K562 (cell line): ENCODE data around the gene USP8. TPM values are rescaled to one million over a fixed set of nuclear protein-coding genes. Genes with fewer than 3 reads are reported as not detected.

Source experiments
- ATAC-seq: fragments of 200-7000 bp; cut with Tn5 transposase; 3 replicates; pipeline ENCODE4 v1.9.1; 2020; ENCODE audit warnings: moderate library complexity
- BruUV-seq: library from RNA; stranded (reverse); fragments of 400-500 nt; replicated peaks from 2 replicates; lab custom pipeline; 2021; lab: Mats Ljungman, UMichigan
- CTCF ChIA-PET: fragments of 300-600 bp; formaldehyde crosslinking; extraction: SDS; loops from one replicate; lab custom pipeline; 2021; ENCODE audit warnings: low intra/inter-chr PET ratio; lab: Yijun Ruan, JAX
- POLR2A ChIA-PET: fragments of 300-600, 350-650 bp; sonication (Branson Sonifier 250); formaldehyde crosslinking; extraction: SDS; loops from one replicate; lab custom pipeline; 2021; ENCODE audit warnings: antibody characterized with exemption, inconsistent platforms; lab: Yijun Ruan, JAX
- DNase-seq, 4 experiments: peaks; one replicate each; pipeline versions ENCODE4 v3.0.0 to v3.0.0-alpha.2; 2011 to 2018; ENCODE audit warnings: low spot score in 3 of 4, mixed read lengths in 3 of 4; ENCODE audit errors: extremely low read depth in 1 of 4
- FAIRE-seq: peaks from 2 replicates; lab custom pipeline; 2011; peaks lifted over from hg19 to GRCh38; lab: Jason Lieb, UNC
- H2AFZ ChIP-seq: 2 replicates; pipeline ENCODE4 v1.6.0; 2011; ENCODE audit warnings: low read depth, low read length, control low read depth, inconsistent platforms
- H3K27ac ChIP-seq: fragments of 200-600 bp; 3 replicates; pipeline ENCODE4 v1.8.0; 2011; ENCODE audit warnings: low read depth, mild to moderate bottlenecking, control low read depth, inconsistent platforms, low read length, moderate library complexity, mixed read lengths; ENCODE audit errors: extremely low read depth
- H3K27me3 ChIP-seq, 2 experiments: fragments of 300-600 bp in 1 of 2; 2 replicates in 1 of 2; 3 replicates in 1 of 2; pipeline versions ENCODE4 v1.6.0 to v1.8.0; 2011; ENCODE audit warnings: inconsistent platforms in 2 of 2, low read length in 2 of 2, mild to moderate bottlenecking in 1 of 2, mixed read lengths in 1 of 2, moderate library complexity in 1 of 2; ENCODE audit not compliant: control insufficient read depth in 2 of 2, insufficient read depth in 2 of 2
- H3K36me3 ChIP-seq: fragments of 300-600 bp; 3 replicates; pipeline ENCODE4 v1.8.0; 2011; ENCODE audit warnings: mild to moderate bottlenecking, low read length, inconsistent platforms; ENCODE audit not compliant: control insufficient read depth, insufficient read depth
- H3K4me1 ChIP-seq, 2 experiments: fragments of 200-600 bp in 1 of 2; replicated peaks in 1 of 2; 2 replicates in 1 of 2; 3 replicates in 1 of 2; pipeline versions ENCODE4 v1.5.1 to v1.8.0; 2011; ENCODE audit warnings: inconsistent platforms in 2 of 2, low read length in 2 of 2, mild to moderate bottlenecking in 1 of 2, mixed read lengths in 1 of 2, moderate library complexity in 1 of 2; ENCODE audit not compliant: control insufficient read depth in 2 of 2, insufficient read depth in 2 of 2
- H3K4me2 ChIP-seq: 2 replicates; pipeline ENCODE4 v1.6.1; 2011; ENCODE audit warnings: low read length, control low read depth, inconsistent platforms, mixed read lengths; ENCODE audit not compliant: insufficient read depth
- H3K4me3 ChIP-seq: fragments of 200-600 bp; sonication (generic), shearing (Covaris generic); 2 replicates; pipeline ENCODE4 v1.5.1; 2016; ENCODE audit warnings: control low read depth, inconsistent platforms
- H3K79me2 ChIP-seq: fragments of 200-600 bp; 3 replicates; pipeline ENCODE4 v1.8.0; 2011; ENCODE audit warnings: low read length, inconsistent platforms; ENCODE audit not compliant: control insufficient read depth, insufficient read depth
- H3K9ac ChIP-seq, 2 experiments: 2 replicates each; pipeline versions ENCODE4 v1.6.0 to v1.6.1; 2011; ENCODE audit warnings: low read depth in 2 of 2, low read length in 2 of 2, control low read depth in 1 of 2, inconsistent platforms in 1 of 2, mild to moderate bottlenecking in 1 of 2, mixed read lengths in 1 of 2; ENCODE audit not compliant: insufficient read depth in 1 of 2
- H3K9me1 ChIP-seq: one replicate; pipeline ENCODE4 v1.6.0; 2011; ENCODE audit warnings: inconsistent platforms, mild to moderate bottlenecking, low read length, moderate library complexity; ENCODE audit not compliant: control insufficient read depth, insufficient read depth
- H3K9me3 ChIP-seq: replicated peaks from 2 replicates; pipeline ENCODE4 v1.5.1; 2011; ENCODE audit warnings: low read depth, low read length, inconsistent platforms; ENCODE audit not compliant: control insufficient read depth, insufficient read depth
- H4K20me1 ChIP-seq: replicated peaks from 2 replicates; pipeline ENCODE4 v1.6.1; 2011; ENCODE audit warnings: low read length, inconsistent platforms, mixed read lengths; ENCODE audit not compliant: control insufficient read depth, insufficient read depth
- C11orf30 ChIP-seq: fragments of 450-650 bp; IDR thresholded peaks from 2 replicates; pipeline ENCODE4 v1.6.1; 2016; ENCODE audit warnings: low read depth, mild to moderate bottlenecking
- KDM2B ChIP-seq: fragments of 250-450 bp; sonication (Bioruptor Pico); IDR thresholded peaks from 2 replicates; pipeline ENCODE4 v1.8.0; 2021; ENCODE audit warnings: mild to moderate bottlenecking, moderate library complexity
- MAFF ChIP-seq: IDR thresholded peaks from 2 replicates; pipeline ENCODE4 v1.6.1; 2012; ENCODE audit warnings: low read length, improper control_type of control experiment
- MAFG ChIP-seq: fragments of 450-650 bp; conservative IDR thresholded peaks from 2 replicates; pipeline ENCODE4 v1.6.1; 2016; ENCODE audit warnings: missing genetic modification characterization, missing compliant biosample characterization
- MAFK ChIP-seq: IDR thresholded peaks from 2 replicates; pipeline ENCODE4 v1.6.1; 2011; ENCODE audit warnings: low read length, improper control_type of control experiment
- POLR2A ChIP-seq: fragments of 450-650 bp; conservative IDR thresholded peaks from 2 replicates; pipeline ENCODE4 v1.6.1; 2016
- ZNF316 ChIP-seq: fragments of 450-650 bp; IDR thresholded peaks from 2 replicates; pipeline ENCODE4 v1.6.1; 2016
- ZNF830 ChIP-seq: fragments of 250-450 bp; sonication (Bioruptor Pico); IDR thresholded peaks from 2 replicates; pipeline ENCODE4 v1.5.0; 2021; ENCODE audit warnings: mild to moderate bottlenecking
- WGBS: fragments of 100-300 bp; shearing (Covaris generic); methylation state at CpG from one replicate; pipeline ENCODE4 v1.1.6; 2016; ENCODE audit warnings: low coverage, mixed read lengths; ENCODE audit not compliant: insufficient coverage; ENCODE audit errors: missing lambda C conversion rate; 5-methylcytosine and 5-hydroxymethylcytosine counted together
- in situ Hi-C: fragments of 300-500 bp; cut with MboI; formaldehyde crosslinking; loops from 4 replicates; pipeline ENCODE4 v1.15.0; 2018; ENCODE audit warnings: inconsistent platforms, mixed read lengths
- intact Hi-C: fragments of 100-400 bp; cut with micrococcal nuclease; formaldehyde crosslinking; loops from 2 replicates; pipeline ENCODE4 v1.14.2; 2022
- polyA plus RNA-seq, 8 experiments: library from polyadenylated mRNA; depleted of rRNA in 4 of 8; stranded (reverse) in 5 of 8; unstranded in 3 of 8; fragments of >200 nt; fragmentation: Nextera tagmentation in 2 of 8; fragmentation: Illumina TruSeq in 1 of 8; extraction: Ambion mirVana in 2 of 8; extraction: Trizol in 1 of 8; gene quantifications; 2 replicates each; pipeline versions ENCODE4 v1.2.1 to v1.2.3, GENCODE V29; 2011 to 2014; ENCODE audit warnings: inconsistent platforms in 1 of 8, missing spikeins in 1 of 8
- total RNA-seq, 7 experiments: library from RNA; depleted of rRNA in 6 of 7; stranded (reverse); fragments of >200 nt in 6 of 7; fragmentation: Illumina TruSeq in 2 of 7; extraction: Trizol in 2 of 7; gene quantifications; 2 replicates each; pipeline versions ENCODE4 v1.2.1 to v1.2.3, GENCODE V29; 2011 to 2021; ENCODE audit warnings: low replicate concordance in 1 of 7

USP8 gene
- total and polyA plus RNA-seq, 9 of the 15 experiments (the other 6 are each of a cell fraction or from before 2014, with no cell fraction given): 35.1 to 58.4 (median 46.1) TPM

DNA sequence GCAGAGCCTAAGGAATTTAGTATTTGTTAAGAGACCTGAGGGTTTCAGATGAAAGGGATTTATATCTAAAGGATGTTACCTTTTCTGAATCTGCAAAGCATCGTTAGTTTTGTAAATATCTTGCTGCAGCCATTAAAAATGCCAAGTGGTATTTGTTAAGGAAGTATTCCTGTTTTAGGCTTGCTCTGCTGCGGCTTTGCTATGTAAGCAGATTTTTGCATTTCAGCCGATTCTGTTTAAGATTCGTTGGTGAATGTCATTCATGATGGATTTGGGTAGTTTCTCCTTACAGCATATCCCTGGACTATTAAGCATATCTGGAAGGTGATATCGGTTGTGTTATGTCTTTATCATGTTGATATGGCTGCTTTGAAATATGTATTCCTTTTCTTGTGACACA lies 1.0 kb downstream of the USP8 start:
- Histone ChIP-seq H3K9ac (peak overlapping the region in 1 of 2 experiments; percentile 96; a peak in 3 of 4 replicates), H2AFZ (no peak overlapping the region), H3K79me2 (peaks cover 60% of the 10 kb centered on the region), H3K9me3 (no peaks in the 10 kb centered on the region), H3K27me3 (no peaks in the 10 kb centered on the region), H3K4me1 (peaks cover 4 to 10% of the 10 kb centered on the region in 2 experiments; a peak in 4 of 5 replicates), H4K20me1 (no peaks in the 10 kb centered on the region), H3K4me3 (peak overlapping the region; percentile 76), H3K36me3 (peaks cover 18% of the 10 kb centered on the region; the same call in 2 of the 3 replicates), H3K9me1 (no peaks in the 10 kb centered on the region), H3K27ac (peak overlapping the region; percentile 90), H3K4me2 (peak overlapping the region; percentile 98)
- peak; percentile 81 for TF ChIP-seq ZNF316
- peak; percentile 65 for TF ChIP-seq C11orf30
- TF ChIP-seq MAFF: peak; percentile 28; the same call in 1 of the 2 replicates
- peak; percentile 43; the same call in 1 of the 2 replicates for TF ChIP-seq MAFK
- peak; percentile 44 for TF ChIP-seq MAFG (tag)
- TF ChIP-seq POLR2A: no peak
- no peak for TF ChIP-seq KDM2B (CRISPR knock-in tag)
- TF ChIP-seq ZNF830 (CRISPR knock-in tag): no peak
- ChIA-PET POLR2A (interaction anchor here (0.6 kb wide), 1 partner anchor 17 kb away, joined by 3 read pairs; no protein-coding TSS in a partner anchor), CTCF (interaction anchor here (0.6 kb wide), 1 partner anchor 619 kb away, joined by 3 read pairs; no protein-coding TSS in a partner anchor)
- peak in 1 of 4 experiments; percentile 11 for DNase-seq
- no TSS peak for BruUV-seq
- FAIRE-seq: no peak
- intact Hi-C loops (loop anchor here (2.0 to 5.0 kb wide), 2 partner anchors 70 to 243 kb away; partner anchors contain the start of genes GABPB1 and SLC27A2), in situ Hi-C loops (no loop called here)
- no peak for ATAC-seq
- WGBS: 1% methylated on average over 5 of the region's 5 CpGs
